ENCODE results near the gene NLE1. TPM values are rescaled to one million over a fixed set of nuclear protein-coding genes. Genes with fewer than 3 reads are reported as not detected.

Gene NLE1
- total RNA-seq, 1 experiment from 2014 or later: 35.5 TPM

DNA sequence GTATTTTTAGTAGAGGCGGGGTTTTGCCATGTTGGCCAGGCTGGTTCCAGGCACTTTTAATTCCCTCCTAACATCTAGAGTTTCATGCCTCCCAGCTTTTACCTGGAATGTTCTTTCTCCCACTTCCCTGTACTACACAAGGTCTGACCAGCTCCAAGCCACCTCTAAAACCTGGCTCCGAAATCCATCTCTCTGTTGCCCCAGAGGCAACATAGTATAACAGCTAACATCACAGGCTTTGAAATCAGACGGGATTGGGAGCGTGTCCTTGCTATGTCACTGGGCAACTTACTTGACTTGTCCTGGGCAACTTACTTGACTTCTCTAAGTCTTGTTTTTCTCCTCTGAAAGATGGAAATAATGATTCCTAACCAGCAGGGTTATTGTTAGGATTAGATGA is 20.7 kb upstream of the NLE1 start:
- in situ Hi-C loops (cut with HindIII; ENCODE audit: low pct_unique_long_range_greater_than_20kb, low sequenced_read_pairs) (no loop called here), intact Hi-C loops (cut with micrococcal nuclease; ENCODE audit: unreplicated experiment) (no loop called here)
- H3K36me3 ChIP-seq (ENCODE audit: control insufficient read depth, insufficient read depth, low read length): no peaks in the 10 kb centered on the region
- no peak for DNase-seq (ENCODE audit: low read depth, low spot score)
- no peak for ATAC-seq
- ChIA-PET CTCF (no interaction called here), POLR2A (no interaction called here)
- H3K27ac ChIP-seq (ENCODE audit: low read length): no peak overlapping the region
- no peaks in the 10 kb centered on the region for H3K9me3 ChIP-seq (ENCODE audit: control insufficient read depth, insufficient read depth, low read depth, low read length)
- no peak overlapping the region for H3K4me3 ChIP-seq (ENCODE audit: low read depth in 2 of 2, low read length in 2 of 2)
- no peaks in the 10 kb centered on the region for H3K4me1 ChIP-seq (ENCODE audit: control insufficient read depth, insufficient read depth, low read length)
- TF ChIP-seq TCF7L2 (IDR thresholded peaks at IDR 0.05; ENCODE audit: low read depth, low read length): no peak
- no peak for TF ChIP-seq SIN3A (IDR thresholded peaks at IDR 0.05; ENCODE audit: borderline replicate concordance, insufficient read depth, low read depth, low read length)
- TF ChIP-seq, protein P1, sequence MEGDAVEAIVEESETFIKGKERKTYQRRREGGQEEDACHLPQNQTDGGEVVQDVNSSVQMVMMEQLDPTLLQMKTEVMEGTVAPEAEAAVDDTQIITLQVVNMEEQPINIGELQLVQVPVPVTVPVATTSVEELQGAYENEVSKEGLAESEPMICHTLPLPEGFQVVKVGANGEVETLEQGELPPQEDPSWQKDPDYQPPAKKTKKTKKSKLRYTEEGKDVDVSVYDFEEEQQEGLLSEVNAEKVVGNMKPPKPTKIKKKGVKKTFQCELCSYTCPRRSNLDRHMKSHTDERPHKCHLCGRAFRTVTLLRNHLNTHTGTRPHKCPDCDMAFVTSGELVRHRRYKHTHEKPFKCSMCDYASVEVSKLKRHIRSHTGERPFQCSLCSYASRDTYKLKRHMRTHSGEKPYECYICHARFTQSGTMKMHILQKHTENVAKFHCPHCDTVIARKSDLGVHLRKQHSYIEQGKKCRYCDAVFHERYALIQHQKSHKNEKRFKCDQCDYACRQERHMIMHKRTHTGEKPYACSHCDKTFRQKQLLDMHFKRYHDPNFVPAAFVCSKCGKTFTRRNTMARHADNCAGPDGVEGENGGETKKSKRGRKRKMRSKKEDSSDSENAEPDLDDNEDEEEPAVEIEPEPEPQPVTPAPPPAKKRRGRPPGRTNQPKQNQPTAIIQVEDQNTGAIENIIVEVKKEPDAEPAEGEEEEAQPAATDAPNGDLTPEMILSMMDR (IDR thresholded peaks at IDR 0.05): no peak
- no peak for TF ChIP-seq REST (IDR thresholded peaks at IDR 0.05; ENCODE audit: insufficient read depth in 1 of 2, low read depth in 2 of 2, low read length in 1 of 2)
- TF ChIP-seq POLR2AphosphoS5 (IDR thresholded peaks at IDR 0.05; ENCODE audit: low read depth, low read length): no peak
- BruUV-seq (replicated peaks): no TSS peak
- peaks cover 5% of the 10 kb centered on the region; the same call in 1 of the 2 replicates for H3K27me3 ChIP-seq (ENCODE audit: control insufficient read depth, insufficient read depth, low read length)

GRCh38 chr17:35161281-35161761 is 19.2 kb upstream of the NLE1 start:
- Histone ChIP-seq H3K4me1 (ENCODE audit: control insufficient read depth, insufficient read depth, low read length) (no peaks in the 10 kb centered on the region), H3K27me3 (ENCODE audit: control insufficient read depth, insufficient read depth, low read length) (peaks cover 5% of the 10 kb centered on the region; the same call in 1 of the 2 replicates), H3K27ac (ENCODE audit: low read length) (no peak overlapping the region), H3K4me3 (ENCODE audit: low read depth in 2 of 2, low read length in 2 of 2) (no peak overlapping the region), H3K9me3 (ENCODE audit: control insufficient read depth, insufficient read depth, low read depth, low read length) (no peaks in the 10 kb centered on the region), H3K36me3 (ENCODE audit: control insufficient read depth, insufficient read depth, low read length) (no peaks in the 10 kb centered on the region)
- no peak for DNase-seq (ENCODE audit: low read depth, low spot score)
- ChIA-PET CTCF (no interaction called here), POLR2A (no interaction called here)
- in situ Hi-C loops (cut with HindIII; ENCODE audit: low pct_unique_long_range_greater_than_20kb, low sequenced_read_pairs) (no loop called here), intact Hi-C loops (cut with micrococcal nuclease; ENCODE audit: unreplicated experiment) (no loop called here)
- TF ChIP-seq TCF7L2 (IDR thresholded peaks at IDR 0.05; ENCODE audit: low read depth, low read length) (no peak), SIN3A (IDR thresholded peaks at IDR 0.05; ENCODE audit: borderline replicate concordance, insufficient read depth, low read depth, low read length) (no peak), POLR2AphosphoS5 (IDR thresholded peaks at IDR 0.05; ENCODE audit: low read depth, low read length) (no peak), REST (IDR thresholded peaks at IDR 0.05; ENCODE audit: insufficient read depth in 1 of 2, low read depth in 2 of 2, low read length in 1 of 2) (no peak)
- TF ChIP-seq, protein P1 (IDR thresholded peaks at IDR 0.05): no peak
- no peak for ATAC-seq
- no TSS peak for BruUV-seq (replicated peaks)
